Spleen (tissue), 11 donors: ENCODE measurements around the gene GART. TPM values are rescaled to one million over a fixed set of nuclear protein-coding genes. Genes with fewer than 3 reads are reported as not detected.

Experiments
- DNase-seq: peaks from one replicate; pipeline ENCODE4 v3.0.0-alpha.2; 2020
- H3K27ac ChIP-seq, 8 donors: fragments of 200-600 bp; sonication (generic) in 7 of 8; 1 replicate in 4 of 8; 2 replicates in 4 of 8; pipeline versions ENCODE4 v1.5.0 to v1.8.0; 2016 to 2021; ENCODE audit warnings: inconsistent platforms in 4 of 8, mild to moderate bottlenecking in 4 of 8, moderate library complexity in 1 of 8
- H3K27me3 ChIP-seq, 7 donors: fragments of 200-600 bp; sonication (generic) in 6 of 7; replicated peaks in 1 of 7; 1 replicate in 4 of 7; 2 replicates in 3 of 7; pipeline versions ENCODE4 v1.5.0 to v1.8.0; 2016 to 2021; ENCODE audit warnings: inconsistent platforms in 3 of 7, mild to moderate bottlenecking in 1 of 7
- H3K36me3 ChIP-seq, 6 donors: fragments of 200-600 bp; sonication (generic) in 5 of 6; 1 replicate in 4 of 6; 2 replicates in 2 of 6; pipeline versions ENCODE4 v1.5.0 to v1.8.0; 2016 to 2021; ENCODE audit warnings: inconsistent platforms in 2 of 6
- H3K4me1 ChIP-seq, 6 donors: fragments of 200-600 bp; sonication (generic) in 5 of 6; 1 replicate in 3 of 6; 2 replicates in 3 of 6; pipeline versions ENCODE4 v1.5.0 to v1.8.0; 2016 to 2021; ENCODE audit warnings: inconsistent platforms in 3 of 6
- H3K4me3 ChIP-seq, 8 donors: fragments of 200-600 bp; sonication (generic) in 7 of 8; 1 replicate in 4 of 8; 2 replicates in 4 of 8; pipeline versions ENCODE4 v1.5.0 to v1.8.0; 2016 to 2021; ENCODE audit warnings: inconsistent platforms in 4 of 8, mild to moderate bottlenecking in 4 of 8, moderate library complexity in 2 of 8
- H3K9me3 ChIP-seq, 8 donors: fragments of 200-600 bp; sonication (generic) in 7 of 8; 1 replicate in 4 of 8; 2 replicates in 4 of 8; pipeline versions ENCODE4 v1.5.0 to v1.8.0; 2016 to 2021; ENCODE audit warnings: inconsistent platforms in 4 of 8
- POLR2A ChIP-seq, 3 donors: fragments of 450-650 bp; IDR thresholded peaks; one replicate each; pipeline ENCODE4 v1.5.1; 2017; ENCODE audit warnings: antibody characterized with exemption in 3 of 3, mild to moderate bottlenecking in 1 of 3
- POLR2AphosphoS5 ChIP-seq, 3 donors: sonication (generic); formaldehyde crosslinking; IDR thresholded peaks; one replicate each; pipeline ENCODE4 v1.5.1; 2017; ENCODE audit warnings: antibody characterized with exemption in 3 of 3
- WGBS, 5 donors: extraction: QIAGEN DNeasy Blood & Tissue Kit in 3 of 5; methylation state at CpG; one replicate each; pipeline versions ENCODE4 v1.1.5 to v1.1.7; 2013 to 2018; 5-methylcytosine and 5-hydroxymethylcytosine counted together
- intact Hi-C: fragments of 100-400 bp; cut with DNase I; formaldehyde crosslinking; loops from one replicate; pipeline ENCODE4 v1.15.0; 2023; ENCODE audit warnings: low total_unique reads
- polyA plus RNA-seq, 3 donors: library from polyadenylated mRNA; stranded (reverse); fragments of 200-250 nt; gene quantifications; one replicate each; pipeline ENCODE4 v1.2.1, GENCODE V29; 2013
- total RNA-seq, 7 donors: library from RNA; depleted of rRNA in 3 of 7; stranded (reverse); fragments of >200 nt in 3 of 7; fragmentation: NEBNext Ultra II Directional in 4 of 7; extraction: Animal tissue kit (Norgen Biotek cat#: 25700) in 4 of 7; gene quantifications; one replicate each; pipeline versions ENCODE4 v1.1.0 to v1.2.1, GENCODE V29; 2016 to 2021
- TF ChIP-seq, protein P1 (sequence below), 11 experiments: fragments of 200-600 bp in 7 of 11; fragments of 450-650 bp in 4 of 11; sonication (generic) in 4 of 11; IDR thresholded peaks in 8 of 11; conservative IDR thresholded peaks in 3 of 11; 1 replicate in 7 of 11; 2 replicates in 4 of 11; pipeline versions ENCODE4 v1.4.0 to v1.8.0; 2016 to 2021; ENCODE audit warnings: antibody characterized with exemption in 11 of 11, inconsistent platforms in 4 of 11, mild to moderate bottlenecking in 1 of 11
- donor health status: healthy with polysubstance abuse.
- donor health status: DM: no; HTN: no; CAD: no; lungs with moderate emphysema.
- donor health status: DM: no; HTN: no; CAD: no.
- donor health status: Bipolar disorder and iron deficiency.
- donor health status: healthy.
- donor health status: DM: no; HTN: no; CAD: no.
- donor health status: DM: yes; HTN: yes; CAD: no.

The GART gene
- total and polyA plus RNA-seq, 10 donors: 14.3 to 113 (median 64.7) TPM

GRCh38 chr21:33522297-33522952 is 19.5 kb downstream of the GART start:
- no peak overlapping the region for H3K4me3 ChIP-seq
- H3K36me3 ChIP-seq: peaks cover 0 to 88% (median 61%) of the 10 kb centered on the region in 6 donors
- intact Hi-C loops: no loop called here

GRCh38 chr21:33518899-33519298 is 23.0 kb downstream of the GART start:
- no peak for TF ChIP-seq POLR2A (IDR thresholded peaks at IDR 0.05)
- TF ChIP-seq POLR2AphosphoS5 (IDR thresholded peaks at IDR 0.05): no peak
- TF ChIP-seq, protein P1, sequence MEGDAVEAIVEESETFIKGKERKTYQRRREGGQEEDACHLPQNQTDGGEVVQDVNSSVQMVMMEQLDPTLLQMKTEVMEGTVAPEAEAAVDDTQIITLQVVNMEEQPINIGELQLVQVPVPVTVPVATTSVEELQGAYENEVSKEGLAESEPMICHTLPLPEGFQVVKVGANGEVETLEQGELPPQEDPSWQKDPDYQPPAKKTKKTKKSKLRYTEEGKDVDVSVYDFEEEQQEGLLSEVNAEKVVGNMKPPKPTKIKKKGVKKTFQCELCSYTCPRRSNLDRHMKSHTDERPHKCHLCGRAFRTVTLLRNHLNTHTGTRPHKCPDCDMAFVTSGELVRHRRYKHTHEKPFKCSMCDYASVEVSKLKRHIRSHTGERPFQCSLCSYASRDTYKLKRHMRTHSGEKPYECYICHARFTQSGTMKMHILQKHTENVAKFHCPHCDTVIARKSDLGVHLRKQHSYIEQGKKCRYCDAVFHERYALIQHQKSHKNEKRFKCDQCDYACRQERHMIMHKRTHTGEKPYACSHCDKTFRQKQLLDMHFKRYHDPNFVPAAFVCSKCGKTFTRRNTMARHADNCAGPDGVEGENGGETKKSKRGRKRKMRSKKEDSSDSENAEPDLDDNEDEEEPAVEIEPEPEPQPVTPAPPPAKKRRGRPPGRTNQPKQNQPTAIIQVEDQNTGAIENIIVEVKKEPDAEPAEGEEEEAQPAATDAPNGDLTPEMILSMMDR (IDR thresholded peaks at IDR 0.05 in 8 of 11, conservative IDR thresholded peaks at IDR 0.05 in 3 of 11): no peak
- Histone ChIP-seq H3K27me3 (no peaks in the 10 kb centered on the region), H3K36me3 (peaks cover 6 to 88% (median 69%) of the 10 kb centered on the region in 6 donors), H3K27ac (no peak overlapping the region), H3K4me1 (peaks cover 0 to 9% (median 2%) of the 10 kb centered on the region in 6 donors), H3K4me3 (no peak overlapping the region), H3K9me3 (no peaks in the 10 kb centered on the region)
- 90 to 98% (median 94%) methylated on average over 4 of the region's 4 CpGs for WGBS, 5 donors
- DNase-seq: no peak
- intact Hi-C loops: no loop called here

More at GRCh38 chr21:33522297-33522952, 19.5 kb downstream of the GART start:
- peaks cover 0 to 4% (median 1%) of the 10 kb centered on the region in 6 donors for H3K4me1 ChIP-seq
- 86 to 93% (median 90%) methylated on average over 5 of the region's 5 CpGs for WGBS, 5 donors
- no peaks in the 10 kb centered on the region for H3K27me3 ChIP-seq
- TF ChIP-seq POLR2AphosphoS5 (IDR thresholded peaks at IDR 0.05): no peak
- TF ChIP-seq, protein P1 (IDR thresholded peaks at IDR 0.05 in 8 of 11, conservative IDR thresholded peaks at IDR 0.05 in 3 of 11): no peak
- TF ChIP-seq POLR2A (IDR thresholded peaks at IDR 0.05): no peak
- no peaks in the 10 kb centered on the region for H3K9me3 ChIP-seq
- H3K27ac ChIP-seq: no peak overlapping the region
- DNase-seq: no peak

DNA sequence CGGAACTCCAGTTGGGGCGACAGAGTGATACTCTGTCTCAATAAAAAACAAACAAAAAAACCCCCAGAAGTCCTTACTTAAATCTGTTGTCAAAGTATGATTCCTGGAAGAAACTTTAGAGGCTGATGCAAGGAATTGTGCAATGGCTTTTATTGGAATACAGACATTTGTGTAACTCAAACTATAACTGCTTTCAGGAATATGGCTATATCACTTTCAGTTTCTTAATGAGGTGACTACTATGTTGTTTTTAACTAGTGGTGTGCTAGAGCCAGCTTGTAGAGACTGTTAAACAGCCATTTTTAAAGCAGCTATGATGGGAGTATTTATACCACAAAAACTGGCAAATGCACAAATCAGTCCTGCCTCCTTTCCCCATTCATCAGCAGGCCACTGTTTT is 27.7 kb downstream of the GART start:
- WGBS, 5 donors: 80 to 90% (median 88%) methylated on average over 2 of the region's 2 CpGs
- intact Hi-C loops: no loop called here
- H3K9me3 ChIP-seq: no peaks in the 10 kb centered on the region
- TF ChIP-seq POLR2A (IDR thresholded peaks at IDR 0.05) (no peak), POLR2AphosphoS5 (IDR thresholded peaks at IDR 0.05) (no peak)
- TF ChIP-seq, protein P1 (IDR thresholded peaks at IDR 0.05 in 8 of 11, conservative IDR thresholded peaks at IDR 0.05 in 3 of 11): no peak
- peaks cover 0 to 13% (median 2%) of the 10 kb centered on the region in 6 donors for H3K4me1 ChIP-seq
- peaks cover 6 to 100% (median 83%) of the 10 kb centered on the region in 6 donors for H3K36me3 ChIP-seq
- H3K27ac ChIP-seq: peak overlapping the region in 5 of 8 donors; percentile 5 to 54 (median 49)
- DNase-seq: no peak
- H3K4me3 ChIP-seq: no peak overlapping the region
- H3K27me3 ChIP-seq: no peaks in the 10 kb centered on the region

DNA sequence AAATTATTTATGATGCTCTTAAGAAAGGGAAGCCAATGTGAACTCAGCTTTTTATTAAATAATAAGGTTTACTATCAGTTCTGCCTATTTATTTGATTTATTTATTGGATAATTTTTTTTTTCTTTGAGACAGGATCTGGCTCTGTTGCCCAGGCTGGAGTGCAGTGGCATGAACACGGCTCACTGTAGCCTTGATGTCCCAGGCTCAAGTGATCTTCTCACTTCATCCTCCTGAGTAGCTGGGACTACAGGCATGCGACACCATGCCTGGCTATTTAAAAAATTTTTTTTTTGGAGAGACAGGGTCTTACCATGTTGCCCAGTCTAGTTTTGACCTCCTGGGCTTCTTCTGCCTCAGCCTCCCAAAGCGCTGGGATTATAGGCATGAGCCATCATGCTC is 29.4 kb downstream of the GART start:
- intact Hi-C loops: no loop called here
- Histone ChIP-seq H3K27me3 (no peaks in the 10 kb centered on the region), H3K36me3 (peaks cover 6 to 100% (median 80%) of the 10 kb centered on the region in 6 donors), H3K4me3 (no peak overlapping the region), H3K4me1 (peaks cover 0 to 13% (median 2%) of the 10 kb centered on the region in 6 donors), H3K27ac (no peak overlapping the region), H3K9me3 (no peaks in the 10 kb centered on the region)
- no peak for DNase-seq
- TF ChIP-seq, protein P1 (IDR thresholded peaks at IDR 0.05 in 8 of 11, conservative IDR thresholded peaks at IDR 0.05 in 3 of 11): no peak
- TF ChIP-seq POLR2A (IDR thresholded peaks at IDR 0.05) (no peak), POLR2AphosphoS5 (IDR thresholded peaks at IDR 0.05) (no peak)
- 93 to 100% (median 97%) methylated on average over 3 of the region's 3 CpGs for WGBS, 5 donors
